NCI-H748 (cell line): ENCODE results near the gene CT47B1.
A peak's percentile ranks its signal among the peaks of the same experiment; 100 is the strongest.
"Not testable (repeated sequence)": the region's sequence is repeated elsewhere in the genome, so short reads cannot be mapped to it uniquely, and the experiment has no call there.

Source experiments
- DNase-seq: peaks from one replicate; lab custom pipeline; 2025; ENCODE audit not compliant: unreplicated experiment; lab: John Stamatoyannopoulos, UW

The CT47B1 gene

GRCh38 chrX:120875766-120876165 is at the start of gene CT47B1:
Gene CT47B1, minus strand, starts transcription at chrX:120875866. Its CDS starts 196 bp downstream, at chrX:120875670.
- not testable (repeated sequence) for DNase-seq

GRCh38 chrX:120874678-120875557 is 748 bp downstream of the CT47B1 start:
- DNase-seq: no peak

- peak; percentile 0 for DNase-seq
Measured at GRCh38 chrX:120857240-120857639, 18.4 kb downstream of the CT47B1 start.

GRCh38 chrX:120840827-120841226 is 34.8 kb downstream of the CT47B1 start:
- DNase-seq: no peak

GRCh38 chrX:120839491-120839890 is 36.2 kb downstream of the CT47B1 start:
- DNase-seq: no peak

- not testable (repeated sequence) for DNase-seq
Measured at GRCh38 chrX:120827213-120827612, 48.5 kb downstream of the CT47B1 start.

- no peak for DNase-seq
Measured at GRCh38 chrX:120825146-120825545, 50.5 kb downstream of the CT47B1 start.

GRCh38 chrX:120824021-120824420 is 51.6 kb downstream of the CT47B1 start:
- no peak for DNase-seq

GRCh38 chrX:120823556-120823955 is 52.1 kb downstream of the CT47B1 start:
- DNase-seq: peak; percentile 20
